DLD1 (cell line): ENCODE data around the gene COL17A1.

ENCODE experiments used
- in situ Hi-C: cut with HindIII; loops from 2 replicates; pipeline ENCODE4 v1.10.0; 2017; ENCODE audit warnings: low sequenced_read_pairs

The COL17A1 gene

GRCh38 chr10:104099269-104099668 lies 13.6 kb upstream of the COL17A1 start:
- in situ Hi-C loops: no loop called here

GRCh38 chr10:104098358-104098925 lies 12.8 kb upstream of the COL17A1 start:
- in situ Hi-C loops: no loop called here

GRCh38 chr10:104096692-104097091 lies 11.0 kb upstream of the COL17A1 start:
- in situ Hi-C loops: no loop called here

GRCh38 chr10:104092749-104093148 lies 7.1 kb upstream of the COL17A1 start:
- in situ Hi-C loops: no loop called here

- in situ Hi-C loops: no loop called here
Observed at GRCh38 chr10:104090611-104091010, 4.9 kb upstream of the COL17A1 start.

GRCh38 chr10:104089621-104090020 lies 3.9 kb upstream of the COL17A1 start:
- in situ Hi-C loops: no loop called here

GRCh38 chr10:104088239-104088638 lies 2.6 kb upstream of the COL17A1 start:
- in situ Hi-C loops: no loop called here

- in situ Hi-C loops: no loop called here
Observed at GRCh38 chr10:104084482-104085142, 1.1 kb downstream of the COL17A1 start.

GRCh38 chr10:104081998-104082397 lies 3.7 kb downstream of the COL17A1 start:
- in situ Hi-C loops: no loop called here

GRCh38 chr10:104080762-104081161 lies 4.9 kb downstream of the COL17A1 start:
- in situ Hi-C loops: no loop called here

- in situ Hi-C loops: no loop called here
Observed at GRCh38 chr10:104077663-104078151, 8.0 kb downstream of the COL17A1 start.

GRCh38 chr10:104077247-104077646 lies 8.4 kb downstream of the COL17A1 start:
- in situ Hi-C loops: no loop called here

- in situ Hi-C loops: no loop called here
Observed at GRCh38 chr10:104076743-104077160, 8.9 kb downstream of the COL17A1 start.

GRCh38 chr10:104074505-104074904 lies 11.2 kb downstream of the COL17A1 start:
- in situ Hi-C loops: no loop called here

- in situ Hi-C loops: no loop called here
Observed at GRCh38 chr10:104072786-104073185, 12.9 kb downstream of the COL17A1 start.

- in situ Hi-C loops: no loop called here
Observed at GRCh38 chr10:104069613-104070012, 16.1 kb downstream of the COL17A1 start.

GRCh38 chr10:104067525-104067924 lies 18.2 kb downstream of the COL17A1 start:
- in situ Hi-C loops: no loop called here

GRCh38 chr10:104066945-104067344 lies 18.7 kb downstream of the COL17A1 start:
- in situ Hi-C loops: no loop called here

GRCh38 chr10:104065748-104066147 lies 19.9 kb downstream of the COL17A1 start:
- in situ Hi-C loops: no loop called here

- in situ Hi-C loops: no loop called here
Observed at GRCh38 chr10:104061196-104061595, 24.5 kb downstream of the COL17A1 start.

GRCh38 chr10:104059364-104059763 lies 26.3 kb downstream of the COL17A1 start:
- in situ Hi-C loops: no loop called here

- in situ Hi-C loops: no loop called here
Observed at GRCh38 chr10:104057717-104058116, 28.0 kb downstream of the COL17A1 start.
